Mucosa of gallbladder (tissue), 1 donor: ENCODE results near the gene GRK5. TPM values are rescaled to one million over a fixed set of nuclear protein-coding genes. Genes with fewer than 3 reads are reported as not detected.

Experiments used
- DNase-seq: peaks from one replicate; pipeline ENCODE4 v3.0.0-alpha.2; 2020; ENCODE audit warnings: low spot score
- total RNA-seq: library from RNA; stranded (reverse); gene quantifications from one replicate; pipeline ENCODE4 v1.2.1, GENCODE V29; 2021
- donor health status: DM: no; HTN: no; CAD: no.

The GRK5 gene
- total RNA-seq, 1 donor from 2014 or later, result 21.1 TPM

DNA sequence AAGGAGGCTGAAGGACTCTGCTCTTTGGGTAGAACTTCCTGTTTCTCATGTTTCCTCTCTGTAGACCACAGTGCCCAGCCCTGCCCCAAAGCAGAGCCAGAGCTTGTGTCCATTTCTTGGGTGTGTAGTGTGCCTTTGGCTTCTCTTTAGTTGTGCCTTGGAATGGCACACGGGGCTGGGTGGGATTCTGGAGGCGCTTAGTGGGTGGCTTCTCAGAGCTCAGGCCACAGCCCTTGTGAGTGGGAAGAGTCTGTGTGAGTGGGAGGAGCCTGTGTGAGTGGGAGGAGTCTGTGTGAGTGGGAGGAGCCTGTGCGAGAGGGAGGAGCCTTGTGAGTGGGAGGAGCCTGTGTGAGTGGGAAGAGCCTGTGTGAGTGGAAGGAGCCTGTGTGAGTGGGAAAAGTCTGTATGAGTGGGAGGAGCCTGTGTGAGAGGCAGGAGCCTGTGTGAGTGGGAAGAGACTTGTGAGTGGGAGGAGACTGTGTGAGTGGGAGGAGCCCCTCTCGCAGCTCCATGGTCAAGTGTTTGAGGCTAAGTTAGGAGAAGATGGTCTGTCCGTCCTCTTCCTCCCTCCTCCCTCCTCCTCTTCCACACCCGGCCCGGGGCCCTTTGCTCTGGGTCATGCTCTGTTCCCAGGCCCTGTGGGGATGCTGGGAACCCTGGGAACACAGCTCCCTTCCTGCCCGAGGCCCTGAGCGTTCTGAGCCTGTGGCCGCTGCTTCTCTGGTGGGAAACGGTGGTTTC lies 153.0 kb downstream of the GRK5 start:
- no peak for DNase-seq

DNA sequence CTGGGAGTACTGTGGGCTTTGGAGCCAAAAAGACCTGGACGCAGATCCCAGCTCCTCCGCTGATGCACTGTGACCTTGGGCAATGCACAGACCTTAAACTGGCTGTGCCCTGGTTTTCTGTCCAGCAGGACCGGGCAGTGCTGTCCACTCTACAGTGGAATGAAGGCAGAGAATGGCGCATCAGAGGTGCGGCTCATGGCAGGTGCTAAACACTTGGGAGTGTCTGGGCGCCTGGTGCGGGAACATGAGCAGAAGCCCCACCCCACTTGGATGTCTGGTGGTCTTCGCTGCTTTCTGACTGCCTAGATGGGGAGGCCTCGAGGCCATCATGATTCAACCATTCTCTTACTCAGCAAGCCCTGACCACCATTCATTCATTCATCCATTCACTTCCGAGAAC lies 153.7 kb downstream of the GRK5 start:
- no peak for DNase-seq

DNA sequence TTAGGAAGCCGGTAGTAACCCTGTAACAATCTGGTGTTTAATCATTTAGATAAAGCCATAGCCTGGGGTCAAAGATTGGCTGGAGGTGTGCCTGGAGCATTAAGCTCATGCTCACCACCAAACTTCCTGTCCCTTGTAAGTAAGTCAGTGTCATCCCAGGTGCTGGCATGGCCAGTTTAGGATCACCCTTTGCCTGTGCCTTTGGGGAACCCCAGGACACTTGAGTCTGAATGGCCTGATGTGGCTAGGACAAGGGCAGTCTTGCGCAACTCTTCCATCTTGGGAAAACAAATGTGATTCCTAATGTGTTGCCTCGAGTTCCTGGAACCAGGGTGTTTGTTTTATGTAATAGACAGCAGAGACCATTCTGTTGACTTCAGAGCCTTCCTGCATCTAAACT lies 154.8 kb downstream of the GRK5 start:
- DNase-seq, result peak; percentile 48

DNA sequence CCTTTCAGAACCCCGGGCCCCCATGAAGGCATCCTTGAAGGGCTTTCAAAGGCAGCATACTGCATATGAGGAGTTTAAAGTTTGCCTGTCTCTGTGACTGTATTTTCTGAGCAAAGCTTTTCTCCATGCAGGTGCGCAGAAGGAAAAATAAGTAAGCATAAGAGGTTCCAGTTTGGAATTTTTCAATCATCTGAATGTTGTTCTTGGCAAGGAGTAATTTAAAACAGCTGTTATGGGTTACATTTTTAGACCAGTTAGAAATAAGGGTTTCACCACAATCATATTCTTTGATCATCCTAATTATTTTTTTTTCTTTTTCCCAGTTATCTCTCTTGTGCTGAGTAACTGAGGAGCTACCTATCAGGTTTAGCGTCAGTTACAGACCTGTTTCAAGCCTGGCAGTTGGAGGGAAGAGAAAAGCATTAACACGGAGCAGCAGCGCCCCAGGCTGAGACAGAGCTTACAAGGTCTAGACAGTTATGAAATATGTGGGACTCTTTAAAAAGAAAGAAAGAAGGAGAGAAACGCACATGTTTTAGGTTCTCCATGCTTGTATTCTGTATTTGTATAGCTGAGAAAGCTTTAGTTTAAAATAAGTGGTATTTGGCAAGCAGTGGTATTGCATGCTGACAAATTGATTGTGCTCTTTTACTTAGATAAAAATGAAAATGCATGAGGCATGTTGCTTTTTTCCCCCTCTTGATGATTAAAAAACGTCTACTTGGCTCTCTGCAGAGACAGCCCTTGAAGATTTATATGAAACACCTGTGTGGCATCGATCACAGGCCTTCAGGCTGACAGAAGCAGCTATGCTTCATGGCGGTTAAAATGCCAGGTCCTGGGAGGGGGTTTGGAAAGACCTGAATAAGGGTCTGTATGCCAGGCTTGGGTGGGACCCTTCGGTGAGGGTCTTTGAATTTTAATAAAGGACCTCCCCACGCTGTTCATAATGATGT lies 157.6 kb downstream of the GRK5 start:
- no peak for DNase-seq

DNA sequence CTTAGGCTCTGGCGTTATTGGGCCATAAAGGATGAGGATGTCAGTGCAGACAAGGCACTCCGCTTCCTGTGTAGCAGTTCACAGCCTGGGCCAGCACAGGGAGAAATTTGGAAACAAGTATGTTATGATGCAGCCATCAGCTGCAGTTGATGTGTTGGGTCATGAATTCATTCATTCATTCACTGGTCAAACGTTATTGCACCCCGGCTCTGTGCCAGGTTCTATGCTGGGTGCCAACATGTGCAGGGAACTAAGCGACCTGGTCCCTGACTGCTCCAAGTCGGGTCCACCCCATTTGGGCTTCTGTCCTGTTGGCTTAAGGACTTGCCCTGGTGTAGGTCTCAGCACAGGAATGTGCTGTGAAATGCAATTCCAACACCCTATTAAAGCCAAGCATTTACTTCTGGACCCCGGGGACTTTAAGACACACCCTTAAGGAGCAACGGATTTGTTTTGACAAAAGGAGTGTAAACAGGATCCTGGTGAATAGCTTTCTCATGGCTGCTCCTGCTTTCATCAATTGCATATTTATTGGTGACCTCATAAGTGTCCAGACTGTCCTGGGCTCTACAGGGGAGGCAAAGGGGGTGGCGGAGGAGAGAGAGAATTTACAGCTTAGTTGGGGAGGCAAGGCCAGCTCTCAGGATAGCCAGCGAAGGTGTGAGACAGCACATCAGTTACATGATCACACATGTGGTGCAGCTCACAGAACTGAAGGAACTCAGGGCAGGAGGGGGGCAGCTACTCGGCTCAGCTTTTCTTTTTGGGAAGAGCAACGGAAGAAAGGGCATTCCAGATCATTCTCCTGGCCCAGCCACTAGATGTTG lies 158.6 kb downstream of the GRK5 start:
- no peak for DNase-seq

DNA sequence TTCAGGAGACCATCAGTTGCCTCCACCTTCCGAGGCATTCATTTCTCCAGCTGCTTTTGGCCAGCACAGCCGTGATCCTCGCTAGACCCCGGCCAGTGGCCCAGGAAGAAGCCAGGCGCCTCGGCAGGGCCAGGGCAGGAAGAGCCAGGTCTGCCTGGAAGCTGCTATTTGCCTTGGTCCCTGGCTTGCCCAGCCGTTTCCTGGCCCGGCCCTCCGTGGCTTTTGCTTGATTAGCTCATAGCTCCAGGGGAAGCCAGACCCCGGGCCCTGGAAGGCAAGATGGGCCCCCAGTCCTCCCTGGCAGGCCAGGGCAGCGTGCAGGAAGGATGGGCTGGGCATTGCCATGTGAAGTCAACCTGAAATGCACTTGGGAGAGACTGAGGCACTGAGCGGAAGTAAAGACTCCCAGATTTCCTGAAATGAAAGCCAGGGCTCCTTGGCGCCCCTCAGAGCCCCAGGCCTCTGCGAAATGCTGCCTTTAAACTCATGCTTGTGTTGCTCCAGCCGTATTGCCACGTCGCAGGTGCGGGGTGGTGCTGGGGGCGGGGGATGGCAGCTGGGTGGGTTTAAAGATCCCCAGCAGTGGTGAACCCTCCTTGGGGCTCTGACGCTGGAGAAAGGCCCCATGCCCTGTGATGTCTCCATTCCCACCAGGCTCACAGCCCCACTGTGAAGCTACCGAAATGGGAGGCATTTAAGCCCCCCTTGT lies 160.6 kb downstream of the GRK5 start:
- DNase-seq, result no peak

GRCh38 chr10:119368581-119368980 lies 161.2 kb downstream of the GRK5 start:
- no peak for DNase-seq

DNA sequence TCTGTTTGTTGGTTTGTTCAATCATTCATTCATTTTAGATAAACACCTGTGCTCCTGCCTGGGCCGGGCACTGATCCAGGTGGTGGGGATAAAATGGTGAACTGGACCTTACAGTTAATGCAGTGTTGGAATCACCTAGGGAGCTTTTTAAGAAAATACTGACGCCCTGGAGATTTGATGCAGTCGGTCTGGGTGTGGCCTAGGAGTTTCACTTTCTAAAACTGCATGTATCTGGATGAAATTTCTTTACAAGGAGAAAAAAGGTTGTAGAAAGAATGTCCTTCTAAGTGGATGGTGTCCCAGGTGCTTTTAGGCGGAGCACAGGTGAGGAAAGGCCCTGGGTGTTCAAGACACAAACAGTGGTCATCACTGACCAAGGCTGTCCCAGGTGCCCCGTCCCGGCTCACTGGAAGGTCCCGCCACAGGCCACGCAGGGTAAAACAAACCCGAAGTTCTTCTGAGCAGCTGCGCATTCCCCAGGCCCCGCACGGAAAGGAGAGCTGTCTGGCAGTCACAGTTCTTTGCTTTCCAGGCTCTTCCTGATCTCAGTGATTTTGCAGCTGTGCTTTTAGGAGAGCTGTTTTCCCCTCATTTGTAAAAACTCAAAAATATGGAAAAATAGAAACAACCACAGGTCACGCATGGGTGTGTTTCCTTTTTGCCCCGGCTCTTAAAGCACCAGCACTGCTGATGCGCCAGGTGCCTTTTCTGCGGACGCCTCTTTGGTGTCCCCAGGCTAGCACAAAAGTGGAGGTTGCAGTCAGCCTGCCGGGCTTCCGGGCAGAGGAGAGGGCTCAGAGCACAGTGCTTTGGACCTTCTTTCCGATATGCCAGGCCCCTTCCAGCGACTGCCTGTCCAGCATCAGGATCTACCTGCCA lies 161.9 kb downstream of the GRK5 start:
- no peak for DNase-seq

GRCh38 chr10:119370111-119370741 lies 162.9 kb downstream of the GRK5 start:
- peak; percentile 30 for DNase-seq

DNA sequence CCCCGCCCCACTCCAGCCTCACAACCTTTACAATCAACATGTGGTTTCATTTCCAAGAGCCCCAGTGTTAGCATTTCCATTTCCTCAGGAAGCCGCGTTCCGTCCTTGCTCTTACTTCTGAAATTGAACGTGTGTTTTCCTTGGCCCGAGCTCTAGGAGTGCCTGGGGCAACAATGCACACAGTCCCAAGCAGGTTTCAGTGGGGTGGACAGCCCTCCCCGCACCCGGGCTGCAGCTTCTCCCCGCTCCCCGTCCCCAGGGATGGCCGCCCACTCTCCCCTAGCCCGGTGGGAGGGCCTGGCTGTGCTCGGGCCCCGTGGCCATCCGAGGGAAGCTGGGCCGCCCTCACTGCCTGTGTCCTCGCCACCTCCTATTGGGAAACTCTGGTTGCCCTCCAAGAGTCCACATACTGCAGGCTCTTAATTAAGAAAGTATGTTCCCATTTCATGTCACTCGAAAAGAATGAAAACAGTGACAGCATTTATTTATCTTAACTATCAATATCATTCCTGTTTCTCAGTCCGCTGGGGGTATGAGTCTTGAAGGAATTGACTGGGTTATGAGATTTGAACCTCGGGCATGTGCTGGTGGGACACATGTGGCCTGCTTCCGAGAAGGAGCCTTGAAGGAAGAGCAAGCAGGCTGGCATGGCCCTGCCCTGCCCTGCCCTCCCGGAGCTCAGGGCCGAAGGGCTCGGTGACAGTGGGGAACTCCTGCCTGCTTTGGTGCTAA lies 163.8 kb downstream of the GRK5 start:
- no peak for DNase-seq

- no peak for DNase-seq
These were observed 164.6 kb downstream of the GRK5 start for GRCh38 chr10:119371704-119372663.

DNA sequence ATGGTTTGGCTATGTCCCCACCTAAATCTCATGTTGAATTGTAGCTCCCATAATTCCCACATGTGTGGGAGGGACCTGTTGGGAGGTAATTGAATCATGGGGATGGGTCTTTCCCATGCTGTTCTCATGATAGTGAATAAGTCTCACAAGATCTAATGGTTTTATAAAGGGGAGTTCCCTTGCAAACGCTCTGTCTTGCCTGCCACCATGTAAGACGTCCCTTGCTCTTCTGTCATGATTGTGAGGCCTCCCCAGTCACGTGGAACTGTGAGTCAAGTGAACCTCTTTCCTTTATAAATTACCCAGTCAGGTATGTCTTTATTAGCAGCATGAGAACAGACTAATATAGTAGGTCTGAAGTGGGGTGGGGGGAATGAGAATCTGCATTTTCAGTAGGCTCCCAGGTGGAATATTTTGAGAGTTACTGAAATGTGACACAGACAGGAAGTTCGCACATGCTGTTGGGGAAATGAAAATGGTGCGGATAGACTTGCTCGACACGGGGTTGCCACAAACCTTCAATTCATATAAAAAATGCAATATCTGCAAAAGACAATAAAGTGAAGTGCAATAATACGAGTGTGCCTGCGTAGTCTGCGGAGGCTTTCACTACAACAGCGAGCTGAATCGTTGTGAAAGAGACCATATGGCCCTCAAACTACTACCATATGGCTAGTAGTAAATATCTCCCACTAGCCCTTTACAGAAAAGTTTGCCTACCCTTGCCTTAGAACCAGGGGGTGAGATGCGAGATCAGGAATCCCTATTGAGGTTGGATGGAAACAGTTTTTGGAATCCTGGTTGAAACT lies 166.1 kb downstream of the GRK5 start:
- no peak for DNase-seq

DNA sequence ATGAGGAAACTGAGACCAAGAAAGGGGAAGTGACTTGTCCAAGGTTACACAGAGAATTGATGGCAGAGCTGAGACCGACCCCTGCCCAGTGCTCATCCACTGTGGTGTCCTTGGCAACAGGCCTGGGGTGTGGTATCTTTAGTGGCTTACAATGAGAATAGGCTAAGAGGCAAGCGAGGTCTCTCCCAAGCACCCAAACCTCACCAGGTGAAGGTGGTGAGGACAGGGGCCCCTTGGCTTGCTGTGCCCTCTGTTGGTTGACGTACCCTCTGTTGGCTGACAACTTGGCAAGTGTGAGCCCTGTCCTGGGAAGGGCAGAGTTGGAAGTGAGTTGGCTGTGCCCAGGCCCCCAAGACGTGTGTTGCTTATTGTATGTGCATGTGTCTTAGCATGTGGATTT lies 166.9 kb downstream of the GRK5 start:
- DNase-seq, result no peak

DNA sequence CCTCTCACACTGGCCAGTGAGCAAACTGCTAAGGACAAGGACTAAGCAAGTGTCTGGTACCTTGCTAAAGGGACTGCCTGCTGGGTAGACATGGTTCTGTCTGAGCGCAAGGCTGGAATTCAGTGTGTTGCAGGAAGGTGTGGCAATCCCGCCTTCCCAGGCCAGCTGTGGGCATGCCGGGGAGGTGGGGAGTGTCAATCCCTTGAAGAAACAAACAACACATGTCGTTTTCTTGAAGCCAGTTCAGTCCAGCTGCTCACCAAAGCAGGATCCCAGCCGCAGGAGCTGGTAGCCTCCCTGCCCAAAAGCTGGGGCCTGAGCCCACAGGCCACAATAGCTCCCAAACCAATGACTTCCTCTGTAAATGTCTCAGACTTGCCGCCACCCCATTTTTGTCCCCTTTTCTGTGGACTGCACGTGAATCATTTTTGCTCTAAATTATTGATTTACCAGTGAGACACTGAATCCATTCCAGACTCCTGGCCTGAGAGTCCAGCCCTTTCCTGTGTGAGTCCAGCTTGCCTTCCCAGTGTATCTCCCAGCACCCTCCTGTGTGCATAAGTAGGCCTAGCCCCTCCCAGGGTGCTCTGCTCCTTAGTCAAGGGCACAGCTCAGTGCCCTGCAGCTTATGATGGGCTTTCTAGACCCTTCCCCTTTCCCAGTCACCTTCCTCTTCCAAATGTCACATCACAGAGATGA lies 168.4 kb downstream of the GRK5 start:
- no peak for DNase-seq

DNA sequence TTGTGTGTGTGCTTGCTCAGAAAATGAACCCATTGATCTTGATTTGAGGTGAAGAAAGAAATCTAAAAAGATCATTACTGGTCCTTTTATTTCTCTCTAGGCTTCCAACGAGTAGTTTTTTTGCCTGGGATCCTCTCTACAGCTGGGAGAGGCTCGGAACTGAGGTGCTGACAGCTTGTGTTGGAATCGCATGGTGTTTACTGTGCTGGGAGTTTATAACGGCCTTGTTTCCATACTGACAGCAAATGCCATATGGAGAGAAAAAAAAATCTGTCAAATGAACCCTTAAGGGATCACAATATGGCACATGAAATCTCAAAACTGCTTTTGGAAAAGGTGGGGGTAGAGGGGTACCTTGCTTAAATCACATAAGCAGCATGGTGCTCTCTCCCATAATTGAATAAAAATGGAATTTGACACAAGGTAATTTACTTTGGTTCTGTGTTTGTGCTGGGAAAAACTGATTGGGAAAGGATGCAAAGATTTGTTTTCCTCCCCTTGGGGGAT lies 170.1 kb downstream of the GRK5 start:
- no peak for DNase-seq
